Keratinocyte (primary cell): ENCODE measurements around the gene SCN8A.

ENCODE experiments used
- CTCF ChIP-seq, 3 experiments: IDR thresholded peaks in 1 of 3; conservative IDR thresholded peaks in 1 of 3; optimal IDR thresholded peaks in 1 of 3; 2 replicates in 2 of 3; 3 replicates in 1 of 3; pipeline versions ENCODE3 to v1.5.1; 2011; ENCODE audit warnings: low read length in 3 of 3, mild to moderate bottlenecking in 3 of 3, moderate library complexity in 2 of 3, control low read depth in 1 of 3, inconsistent platforms in 1 of 3; ENCODE audit not compliant: insufficient read depth in 2 of 3; ENCODE audit errors: extremely low read depth in 1 of 3
- EZH2 ChIP-seq: IDR thresholded peaks from one replicate; pipeline ENCODE4 v1.6.1; 2012; ENCODE audit warnings: inconsistent platforms, mild to moderate bottlenecking, low read length, moderate library complexity

DNA sequence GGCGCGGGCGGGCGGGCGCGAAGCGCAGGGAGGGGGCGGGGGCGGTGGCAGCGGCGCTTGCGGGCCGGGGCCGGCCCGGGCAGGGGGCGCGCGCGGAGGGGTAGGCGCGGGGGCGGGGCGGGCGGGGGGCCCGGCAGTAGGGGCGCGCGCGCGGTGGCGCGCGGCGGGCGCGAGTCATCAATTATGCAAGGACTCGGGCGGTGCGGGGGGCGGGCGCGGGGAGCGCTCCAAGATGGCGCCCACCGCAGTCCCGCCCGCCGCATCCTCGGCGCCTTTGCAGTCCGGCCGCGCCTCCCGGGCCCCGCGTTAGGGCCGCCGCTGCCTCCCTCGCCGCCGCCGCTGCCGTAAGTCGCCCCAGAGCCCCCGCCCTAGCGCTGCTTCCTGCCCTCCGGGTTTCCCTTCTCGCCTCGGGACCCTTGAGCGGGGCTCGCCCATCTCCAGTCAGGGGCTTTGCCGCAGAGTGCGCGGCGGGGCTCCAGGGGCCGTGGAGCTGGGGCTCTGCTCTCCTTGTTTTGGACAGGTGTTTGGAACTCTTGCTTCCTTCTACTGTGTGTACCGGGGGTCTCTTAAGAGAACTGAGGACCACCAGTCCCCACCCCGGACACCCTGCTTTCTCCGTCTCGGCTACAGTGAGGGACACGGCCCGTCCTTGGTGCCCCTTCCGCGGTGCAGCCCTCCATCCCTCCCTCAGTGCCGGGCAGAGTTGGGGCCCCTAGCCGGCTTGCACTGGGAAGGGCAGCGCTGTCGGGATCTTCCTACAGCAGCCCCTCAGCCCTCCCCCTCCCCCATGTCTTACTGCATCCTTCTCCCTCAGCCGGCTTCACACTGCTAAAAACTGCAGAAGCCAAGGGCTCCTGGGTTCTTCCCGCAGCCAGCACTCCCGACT lies at the start of gene SCN8A:
- TF ChIP-seq CTCF (optimal IDR thresholded peaks at IDR 0.05 in 1 of 3, IDR thresholded peaks at IDR 0.05 in 1 of 3, conservative IDR thresholded peaks at IDR 0.05 in 1 of 3; ENCODE audit: extremely low read depth in 1 of 3, insufficient read depth in 2 of 3, low read length in 3 of 3): no peak
- TF ChIP-seq EZH2: peak; percentile 89
